K562 (cell line): ENCODE data around the gene CLCN4. TPM values are rescaled to one million over a fixed set of nuclear protein-coding genes. Genes with fewer than 3 reads are reported as not detected.

ENCODE experiments used
- HEY1 ChIP-seq: fragments of 250-450 bp; sonication (Bioruptor Pico); IDR thresholded peaks from 2 replicates; pipeline ENCODE4 v1.5.0; 2020; ENCODE audit warnings: mild to moderate bottlenecking, moderate library complexity, borderline replicate concordance
- MCM2 ChIP-seq: fragments of 450-650 bp; IDR thresholded peaks from 2 replicates; pipeline ENCODE4 v1.6.1; 2017; ENCODE audit warnings: low read depth, mild to moderate bottlenecking
- PHB ChIP-seq: fragments of 250-450 bp; sonication (Bioruptor Pico); IDR thresholded peaks from 2 replicates; pipeline ENCODE4 v1.5.0; 2021
- SMARCB1 ChIP-seq: IDR thresholded peaks from 2 replicates; pipeline ENCODE4 v1.6.1; 2011; ENCODE audit warnings: improper control_type of control experiment, low read depth; ENCODE audit not compliant: insufficient read length
- ZNF277 ChIP-seq: fragments of 250-450 bp; sonication (Bioruptor Pico); IDR thresholded peaks from 2 replicates; pipeline ENCODE4 v1.8.0; 2022; ENCODE audit warnings: inconsistent platforms, mild to moderate bottlenecking, moderate library complexity, borderline replicate concordance
- ZNF449 ChIP-seq: fragments of 250-450 bp; sonication (Bioruptor Pico); IDR thresholded peaks from 2 replicates; pipeline ENCODE4 v1.8.0; 2022; ENCODE audit warnings: moderate library complexity, mild to moderate bottlenecking, inconsistent platforms
- ZNF592 ChIP-seq: fragments of 450-650 bp; IDR thresholded peaks from 2 replicates; pipeline ENCODE4 v1.6.1; 2017; ENCODE audit warnings: antibody characterized with exemption, mild to moderate bottlenecking
- polyA plus RNA-seq, 8 experiments: library from polyadenylated mRNA; depleted of rRNA in 4 of 8; stranded (reverse) in 5 of 8; unstranded in 3 of 8; fragments of >200 nt; fragmentation: Nextera tagmentation in 2 of 8; fragmentation: Illumina TruSeq in 1 of 8; extraction: Ambion mirVana in 2 of 8; extraction: Trizol in 1 of 8; gene quantifications; 2 replicates each; pipeline versions ENCODE4 v1.2.1 to v1.2.3, GENCODE V29; 2011 to 2014; ENCODE audit warnings: inconsistent platforms in 1 of 8, missing spikeins in 1 of 8
- total RNA-seq, 7 experiments: library from RNA; depleted of rRNA in 6 of 7; stranded (reverse); fragments of >200 nt in 6 of 7; fragmentation: Illumina TruSeq in 2 of 7; extraction: Trizol in 2 of 7; gene quantifications; 2 replicates each; pipeline versions ENCODE4 v1.2.1 to v1.2.3, GENCODE V29; 2011 to 2021; ENCODE audit warnings: low replicate concordance in 1 of 7

CLCN4 gene
- total and polyA plus RNA-seq, 9 of the 15 experiments (the other 6 are each of a cell fraction or from before 2014, with no cell fraction given) = 0.03 to 0.24 (median 0.10) TPM; not detected in 1

GRCh38 chrX:10206317-10206716 is 49.5 kb downstream of the CLCN4 start (continued):
- no peak for TF ChIP-seq ZNF592
- TF ChIP-seq PHB (CRISPR knock-in tag) = no peak
- TF ChIP-seq HEY1 (CRISPR knock-in tag) = no peak
- no peak for TF ChIP-seq ZNF449 (CRISPR knock-in tag)
- no peak for TF ChIP-seq SMARCB1
- no peak for TF ChIP-seq ZNF277
- no peak for TF ChIP-seq MCM2
